ENCODE data around the gene KCNK10. TPM values are rescaled to one million over a fixed set of nuclear protein-coding genes. Genes with fewer than 3 reads are reported as not detected.

Gene KCNK10
- total and polyA plus RNA-seq, 2 donors (not counting 1 experiment from before 2014, with no cell fraction given): 0.20 TPM; not detected in 1

GRCh38 chr14:88321692-88322503, 1.2 kb downstream of the KCNK10 start:
- DNase-seq: peak; percentile 9
- ATAC-seq (ENCODE audit: low read depth): no peak
- WGBS (ENCODE audit: insufficient coverage): 23% methylated on average over 21 of the region's 25 CpGs
- Histone ChIP-seq H3K9me3 (ENCODE audit: control extremely low read depth in 1 of 3, control insufficient read depth in 2 of 3, insufficient read depth in 1 of 3, low read length in 2 of 3) (peaks cover 0 to 23% (median 0%) of the 10 kb centered on the region in 3 donors), H2AFZ (ENCODE audit: insufficient read depth, low read depth, low read length, poor library complexity, severe bottlenecking) (no peak overlapping the region), H3K36me3 (replicated peaks in 1 of 2; ENCODE audit: control extremely low read depth in 1 of 2, control insufficient read depth in 1 of 2, extremely low read depth in 1 of 2, insufficient read depth in 2 of 2, low read length in 1 of 2) (no peaks in the 10 kb centered on the region), H3K9ac (ENCODE audit: low read length) (no peak overlapping the region), H3K4me1 (ENCODE audit: control insufficient read depth in 2 of 2, insufficient read depth in 2 of 2, low read length in 2 of 2) (peaks cover 15 to 17% of the 10 kb centered on the region in 2 donors), H3K27ac (ENCODE audit: low read length in 2 of 2) (no peak overlapping the region), H3K4me3 (ENCODE audit: control extremely low read depth in 1 of 5, extremely low read depth in 1 of 5, insufficient read depth in 1 of 5, low read depth in 2 of 5, low read length in 4 of 5) (no peak overlapping the region), H3K27me3 (replicated peaks in 1 of 4; ENCODE audit: control extremely low read depth in 1 of 4, control insufficient read depth in 3 of 4, insufficient read depth in 4 of 4, low read length in 3 of 4) (peaks cover 0 to 59% (median 32%) of the 10 kb centered on the region in 4 experiments), H3K4me2 (replicated peaks; ENCODE audit: low read depth, low read length, poor library complexity, severe bottlenecking) (no peak overlapping the region), H4K20me1 (ENCODE audit: control insufficient read depth, insufficient read depth, low read length, poor library complexity, severe bottlenecking) (no peaks in the 10 kb centered on the region), H3K79me2 (ENCODE audit: control insufficient read depth, insufficient read depth, low read length) (no peaks in the 10 kb centered on the region)
- ChIA-PET CTCF (no interaction called here), POLR2A (no interaction called here)
- Mint-ChIP-seq H3K27me3 (peaks cover 30% of the 10 kb centered on the region), H3K27ac (no peak overlapping the region), H3K9me3 (ENCODE audit: insufficient read depth) (no peaks in the 10 kb centered on the region), H3K4me1 (peaks cover 8% of the 10 kb centered on the region), H3K4me3 (no peak overlapping the region)
- intact Hi-C loops (cut with micrococcal nuclease): no loop called here
- no peak for TF ChIP-seq EZH2 (IDR thresholded peaks at IDR 0.05; ENCODE audit: borderline replicate concordance, insufficient read depth, low read depth, low read length, poor library complexity, severe bottlenecking)
- no peak for TF ChIP-seq CTCF (IDR thresholded peaks at IDR 0.05)

GRCh38 chr14:88318406-88318805, 4.7 kb downstream of the KCNK10 start:
- Histone ChIP-seq H4K20me1 (ENCODE audit: control insufficient read depth, insufficient read depth, low read length, poor library complexity, severe bottlenecking) (no peaks in the 10 kb centered on the region), H3K4me2 (replicated peaks; ENCODE audit: low read depth, low read length, poor library complexity, severe bottlenecking) (no peak overlapping the region), H3K27ac (ENCODE audit: low read length in 2 of 2) (no peak overlapping the region), H3K9me3 (ENCODE audit: control extremely low read depth in 1 of 3, control insufficient read depth in 2 of 3, insufficient read depth in 1 of 3, low read length in 2 of 3) (peaks cover 0 to 14% (median 1%) of the 10 kb centered on the region in 3 donors), H3K27me3 (replicated peaks in 1 of 4; ENCODE audit: control extremely low read depth in 1 of 4, control insufficient read depth in 3 of 4, insufficient read depth in 4 of 4, low read length in 3 of 4) (peaks cover 0 to 32% (median 9%) of the 10 kb centered on the region in 4 experiments), H3K79me2 (ENCODE audit: control insufficient read depth, insufficient read depth, low read length) (no peaks in the 10 kb centered on the region), H3K4me3 (ENCODE audit: control extremely low read depth in 1 of 5, extremely low read depth in 1 of 5, insufficient read depth in 1 of 5, low read depth in 2 of 5, low read length in 4 of 5) (no peak overlapping the region), H3K36me3 (replicated peaks in 1 of 2; ENCODE audit: control extremely low read depth in 1 of 2, control insufficient read depth in 1 of 2, extremely low read depth in 1 of 2, insufficient read depth in 2 of 2, low read length in 1 of 2) (no peaks in the 10 kb centered on the region), H3K4me1 (ENCODE audit: control insufficient read depth in 2 of 2, insufficient read depth in 2 of 2, low read length in 2 of 2) (peaks cover 7 to 10% of the 10 kb centered on the region in 2 donors), H2AFZ (ENCODE audit: insufficient read depth, low read depth, low read length, poor library complexity, severe bottlenecking) (no peak overlapping the region), H3K9ac (ENCODE audit: low read length) (no peak overlapping the region)
- 68% methylated on average over 4 of the region's 4 CpGs for WGBS (ENCODE audit: insufficient coverage)
- ChIA-PET CTCF (interaction anchor here (0.5 kb wide), 1 partner anchor 82 kb away, joined by 3 read pairs; no protein-coding TSS in a partner anchor), POLR2A (no interaction called here)
- Mint-ChIP-seq H3K9me3 (ENCODE audit: insufficient read depth) (peaks cover 1% of the 10 kb centered on the region), H3K4me3 (no peak overlapping the region), H3K27me3 (peaks cover 7% of the 10 kb centered on the region), H3K27ac (no peak overlapping the region), H3K4me1 (no peaks in the 10 kb centered on the region)
- intact Hi-C loops (cut with micrococcal nuclease): no loop called here
- no peak for ATAC-seq (ENCODE audit: low read depth)
- TF ChIP-seq CTCF (IDR thresholded peaks at IDR 0.05) (no peak), EZH2 (IDR thresholded peaks at IDR 0.05; ENCODE audit: borderline replicate concordance, insufficient read depth, low read depth, low read length, poor library complexity, severe bottlenecking) (no peak)
- no peak for DNase-seq
